ENCODE data around the gene SCPEP1.

Gene SCPEP1

DNA sequence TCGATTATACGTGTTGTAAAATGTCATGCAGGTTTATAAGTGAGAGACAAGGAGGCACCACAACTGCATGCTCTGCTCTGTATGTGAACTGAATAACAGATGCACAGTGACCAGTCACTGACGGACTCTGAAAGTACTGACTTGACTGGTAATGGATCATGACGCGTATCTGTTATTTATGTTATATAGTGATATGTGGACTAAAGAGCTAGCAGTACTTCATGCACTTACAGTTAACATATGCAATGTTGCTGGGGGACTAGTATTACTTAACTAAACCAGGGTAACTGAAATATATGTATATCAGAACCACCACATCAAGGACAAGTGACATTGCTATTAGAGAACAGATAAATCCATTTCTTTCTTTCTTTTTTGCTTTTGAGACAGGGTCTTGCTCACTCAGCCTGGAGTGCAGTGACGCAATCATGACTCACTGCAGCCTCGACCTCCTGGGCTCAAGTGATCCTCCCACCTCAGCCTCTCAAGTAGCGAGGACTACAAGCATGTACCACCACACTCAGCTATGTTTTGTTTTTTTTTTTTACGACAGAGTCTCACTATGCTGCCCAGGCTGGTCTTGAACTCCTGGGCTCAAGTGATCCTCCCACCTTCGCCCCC, 34.3 kb upstream of the SCPEP1 start:
- TF ChIP-seq, protein P1, sequence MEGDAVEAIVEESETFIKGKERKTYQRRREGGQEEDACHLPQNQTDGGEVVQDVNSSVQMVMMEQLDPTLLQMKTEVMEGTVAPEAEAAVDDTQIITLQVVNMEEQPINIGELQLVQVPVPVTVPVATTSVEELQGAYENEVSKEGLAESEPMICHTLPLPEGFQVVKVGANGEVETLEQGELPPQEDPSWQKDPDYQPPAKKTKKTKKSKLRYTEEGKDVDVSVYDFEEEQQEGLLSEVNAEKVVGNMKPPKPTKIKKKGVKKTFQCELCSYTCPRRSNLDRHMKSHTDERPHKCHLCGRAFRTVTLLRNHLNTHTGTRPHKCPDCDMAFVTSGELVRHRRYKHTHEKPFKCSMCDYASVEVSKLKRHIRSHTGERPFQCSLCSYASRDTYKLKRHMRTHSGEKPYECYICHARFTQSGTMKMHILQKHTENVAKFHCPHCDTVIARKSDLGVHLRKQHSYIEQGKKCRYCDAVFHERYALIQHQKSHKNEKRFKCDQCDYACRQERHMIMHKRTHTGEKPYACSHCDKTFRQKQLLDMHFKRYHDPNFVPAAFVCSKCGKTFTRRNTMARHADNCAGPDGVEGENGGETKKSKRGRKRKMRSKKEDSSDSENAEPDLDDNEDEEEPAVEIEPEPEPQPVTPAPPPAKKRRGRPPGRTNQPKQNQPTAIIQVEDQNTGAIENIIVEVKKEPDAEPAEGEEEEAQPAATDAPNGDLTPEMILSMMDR (IDR thresholded peaks at IDR 0.05; ENCODE audit: borderline replicate concordance, control extremely low read depth, extremely low read depth, insufficient read depth, missing control alignments), result no peak
- in situ Hi-C loops (cut with MboI; ENCODE audit: low sequenced_read_pairs, unreplicated experiment), result no loop called here
- no peak for DNase-seq (ENCODE audit: low spot score)

GRCh38 chr17:56945938-56946505, 31.9 kb upstream of the SCPEP1 start:
- in situ Hi-C loops (cut with MboI; ENCODE audit: low sequenced_read_pairs, unreplicated experiment), result no loop called here
- TF ChIP-seq, protein P1 (IDR thresholded peaks at IDR 0.05; ENCODE audit: borderline replicate concordance, control extremely low read depth, extremely low read depth, insufficient read depth, missing control alignments), result no peak
- DNase-seq (ENCODE audit: low spot score), result no peak

DNA sequence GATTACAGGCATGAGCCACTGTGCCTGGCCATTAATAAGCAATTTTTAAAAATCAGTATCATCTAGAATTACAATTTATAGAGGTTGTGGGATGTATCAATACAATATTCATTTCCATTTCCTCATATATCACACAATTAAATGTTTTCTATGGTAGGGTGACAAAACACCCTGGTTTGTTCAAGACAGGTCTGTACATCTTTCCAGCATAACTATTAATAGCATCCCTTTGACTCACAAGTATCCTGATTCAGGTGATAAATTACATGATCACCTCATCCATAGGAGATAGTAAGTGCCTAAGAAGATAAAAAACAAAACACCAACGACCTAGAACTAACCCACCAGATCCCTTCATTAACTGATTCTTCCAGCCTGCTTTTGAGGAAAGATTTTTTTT, 30.2 kb upstream of the SCPEP1 start:
- in situ Hi-C loops (cut with MboI; ENCODE audit: low sequenced_read_pairs, unreplicated experiment), result no loop called here

GRCh38 chr17:56948491-56948890, 29.4 kb upstream of the SCPEP1 start:
- in situ Hi-C loops (cut with MboI; ENCODE audit: low sequenced_read_pairs, unreplicated experiment), result no loop called here

More for the DNA sequence above, 30.2 kb upstream of the SCPEP1 start:
- no peak for DNase-seq (ENCODE audit: low spot score)
- TF ChIP-seq, protein P1 (IDR thresholded peaks at IDR 0.05; ENCODE audit: borderline replicate concordance, control extremely low read depth, extremely low read depth, insufficient read depth, missing control alignments), result no peak

DNA sequence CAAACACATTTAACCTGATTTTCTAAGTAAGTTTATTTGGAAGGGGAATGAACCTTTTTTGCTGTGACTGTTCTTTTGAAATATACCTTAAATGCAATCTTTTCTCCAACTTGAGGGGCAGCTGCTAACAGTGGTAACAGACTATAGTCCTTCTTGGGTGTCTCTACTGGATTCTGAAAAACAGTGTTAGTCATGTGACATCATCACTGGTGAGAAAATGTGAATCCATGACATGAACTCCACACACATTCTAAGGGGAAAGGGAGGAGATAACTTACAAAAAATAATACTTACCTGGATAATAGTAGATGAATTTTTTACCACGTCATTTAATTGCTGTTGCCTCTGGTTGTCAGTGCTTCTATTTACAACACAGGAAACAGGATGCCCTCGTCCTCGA, 28.3 kb upstream of the SCPEP1 start:
- no peak for DNase-seq (ENCODE audit: low spot score)
- in situ Hi-C loops (cut with MboI; ENCODE audit: low sequenced_read_pairs, unreplicated experiment), result no loop called here
- TF ChIP-seq, protein P1 (IDR thresholded peaks at IDR 0.05; ENCODE audit: borderline replicate concordance, control extremely low read depth, extremely low read depth, insufficient read depth, missing control alignments), result no peak

More at GRCh38 chr17:56948491-56948890, 29.4 kb upstream of the SCPEP1 start:
- TF ChIP-seq, protein P1 (IDR thresholded peaks at IDR 0.05; ENCODE audit: borderline replicate concordance, control extremely low read depth, extremely low read depth, insufficient read depth, missing control alignments), result no peak
- no peak for DNase-seq (ENCODE audit: low spot score)

- in situ Hi-C loops (cut with MboI; ENCODE audit: low sequenced_read_pairs, unreplicated experiment), result no loop called here
- TF ChIP-seq, protein P1 (IDR thresholded peaks at IDR 0.05; ENCODE audit: borderline replicate concordance, control extremely low read depth, extremely low read depth, insufficient read depth, missing control alignments), result no peak
- no peak for DNase-seq (ENCODE audit: low spot score)
These were observed 20.9 kb upstream of the SCPEP1 start for GRCh38 chr17:56956992-56957391.

Data from GM13976 (cell line).